AG10803 (cell line): ENCODE measurements around the gene CBFA2T3.

Experiments
- DNase-seq: peaks from one replicate; pipeline ENCODE4 v3.0.0; 2010; ENCODE audit warnings: low read depth
- H3K4me3 ChIP-seq: 2 replicates; pipeline ENCODE4 v1.5.1; 2011; ENCODE audit warnings: mild to moderate bottlenecking, low read length, control low read depth
- CTCF ChIP-seq: conservative IDR thresholded peaks from 2 replicates; pipeline ENCODE4 v1.5.1; 2011; ENCODE audit warnings: mild to moderate bottlenecking, low read length, control low read depth, inconsistent platforms

Gene CBFA2T3

GRCh38 chr16:88992351-88993165 lies 15.6 kb upstream of the CBFA2T3 start:
- TF ChIP-seq CTCF: no peak
- H3K4me3 ChIP-seq: no peak overlapping the region
- no peak for DNase-seq

GRCh38 chr16:88991813-88992350 lies 14.9 kb upstream of the CBFA2T3 start:
- no peak overlapping the region for H3K4me3 ChIP-seq
- TF ChIP-seq CTCF: no peak
- DNase-seq: no peak

GRCh38 chr16:88989852-88990547 lies 13.0 kb upstream of the CBFA2T3 start:
- no peak for TF ChIP-seq CTCF
- no peak for DNase-seq
- no peak overlapping the region for H3K4me3 ChIP-seq

GRCh38 chr16:88988980-88989811 lies 12.2 kb upstream of the CBFA2T3 start:
- no peak for DNase-seq
- TF ChIP-seq CTCF: no peak
- no peak overlapping the region for H3K4me3 ChIP-seq

- no peak for TF ChIP-seq CTCF
- no peak for DNase-seq
- no peak overlapping the region for H3K4me3 ChIP-seq
Observed at GRCh38 chr16:88985521-88985920, 8.5 kb upstream of the CBFA2T3 start.

- DNase-seq: no peak
- no peak overlapping the region for H3K4me3 ChIP-seq
- no peak for TF ChIP-seq CTCF
Observed at GRCh38 chr16:88983771-88984687, 7.0 kb upstream of the CBFA2T3 start.
